ENCODE results near the gene XRCC3.

XRCC3 gene

DNA sequence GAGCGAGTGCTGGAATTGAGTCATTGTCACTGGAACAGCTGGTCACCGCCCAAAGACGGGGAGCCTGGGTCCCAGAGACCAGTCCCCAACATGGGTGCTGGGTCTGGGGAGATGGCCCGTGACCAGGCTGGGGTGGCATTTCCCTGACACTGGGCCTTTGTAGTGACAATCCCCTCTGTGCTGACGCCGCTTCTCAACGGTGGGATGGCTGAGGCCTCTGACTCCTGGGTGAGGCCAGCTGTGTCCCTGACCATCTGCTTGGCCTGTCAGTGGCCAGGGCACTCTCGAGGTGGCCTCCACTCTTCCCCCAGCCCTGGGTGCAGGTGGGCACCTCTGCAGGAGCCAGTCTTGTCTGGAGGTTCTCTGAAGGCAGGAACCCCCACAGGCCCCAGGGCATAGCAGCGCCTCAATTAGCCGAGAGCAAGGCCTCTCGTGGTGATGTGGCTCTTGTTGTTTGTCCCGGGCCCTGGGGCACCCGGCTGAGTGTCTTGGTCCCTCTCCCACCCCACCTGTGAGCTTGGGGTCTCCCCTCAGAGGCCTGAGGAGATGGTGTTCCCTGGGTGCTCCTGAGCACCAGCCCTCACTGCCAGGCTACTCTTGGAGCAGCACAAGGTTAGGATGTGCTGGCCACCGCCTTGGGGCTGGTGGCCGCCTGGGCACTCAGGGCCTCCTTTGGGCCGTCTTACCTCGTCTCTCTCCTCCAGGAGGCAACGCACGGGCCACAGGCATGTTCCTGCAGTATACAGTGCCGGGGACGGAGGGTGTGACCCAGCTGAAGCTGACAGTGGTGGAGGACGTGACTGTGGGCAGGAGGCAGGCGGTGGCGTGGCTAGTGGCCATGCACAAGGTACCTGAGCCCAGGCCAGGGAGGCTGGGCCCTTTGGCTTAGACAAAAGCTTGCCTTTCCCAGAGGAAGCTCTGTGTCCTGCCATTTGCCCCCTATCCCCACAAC lies 16.9 kb upstream of the XRCC3 start:
- H3K9ac ChIP-seq (ENCODE audit: low read depth, low read length), result no peak overlapping the region
- peaks cover 50% of the 10 kb centered on the region for H3K36me3 ChIP-seq (ENCODE audit: control insufficient read depth, insufficient read depth, low read length)
- no peaks in the 10 kb centered on the region for H3K9me3 ChIP-seq (ENCODE audit: control insufficient read depth, insufficient read depth, low read length)
- H3K4me1 ChIP-seq (ENCODE audit: control insufficient read depth, insufficient read depth, low read length), result no peaks in the 10 kb centered on the region
- H3K27me3 ChIP-seq (ENCODE audit: control insufficient read depth, insufficient read depth, low read length), result no peaks in the 10 kb centered on the region
- no peak overlapping the region for H3K27ac ChIP-seq (ENCODE audit: low read depth, low read length)
- H3K4me3 ChIP-seq (ENCODE audit: low read depth, low read length), result no peak overlapping the region

- H3K27me3 ChIP-seq (ENCODE audit: control insufficient read depth, insufficient read depth, low read length), result no peaks in the 10 kb centered on the region
- no peaks in the 10 kb centered on the region for H3K9me3 ChIP-seq (ENCODE audit: control insufficient read depth, insufficient read depth, low read length)
- H3K36me3 ChIP-seq (ENCODE audit: control insufficient read depth, insufficient read depth, low read length), result peaks cover 50% of the 10 kb centered on the region
- no peak overlapping the region for H3K27ac ChIP-seq (ENCODE audit: low read depth, low read length)
- H3K9ac ChIP-seq (ENCODE audit: low read depth, low read length), result no peak overlapping the region
- H3K4me1 ChIP-seq (ENCODE audit: control insufficient read depth, insufficient read depth, low read length), result no peaks in the 10 kb centered on the region
- no peak overlapping the region for H3K4me3 ChIP-seq (ENCODE audit: low read depth, low read length)
Measured at GRCh38 chr14:103731481-103731880, 16.2 kb upstream of the XRCC3 start.

- no peaks in the 10 kb centered on the region for H3K4me1 ChIP-seq (ENCODE audit: control insufficient read depth, insufficient read depth, low read length)
- H3K9ac ChIP-seq (ENCODE audit: low read depth, low read length), result no peak overlapping the region
- no peaks in the 10 kb centered on the region for H3K9me3 ChIP-seq (ENCODE audit: control insufficient read depth, insufficient read depth, low read length)
- no peaks in the 10 kb centered on the region for H3K27me3 ChIP-seq (ENCODE audit: control insufficient read depth, insufficient read depth, low read length)
- H3K27ac ChIP-seq (ENCODE audit: low read depth, low read length), result no peak overlapping the region
- H3K4me3 ChIP-seq (ENCODE audit: low read depth, low read length), result no peak overlapping the region
- peaks cover 57% of the 10 kb centered on the region for H3K36me3 ChIP-seq (ENCODE audit: control insufficient read depth, insufficient read depth, low read length)
Measured at GRCh38 chr14:103730490-103731035, 15.3 kb upstream of the XRCC3 start.

- Histone ChIP-seq H3K9me3 (ENCODE audit: control insufficient read depth, insufficient read depth, low read length) (no peaks in the 10 kb centered on the region), H3K4me1 (ENCODE audit: control insufficient read depth, insufficient read depth, low read length) (no peaks in the 10 kb centered on the region), H3K27ac (ENCODE audit: low read depth, low read length) (no peak overlapping the region), H3K4me3 (ENCODE audit: low read depth, low read length) (no peak overlapping the region), H3K9ac (ENCODE audit: low read depth, low read length) (no peak overlapping the region), H3K36me3 (ENCODE audit: control insufficient read depth, insufficient read depth, low read length) (peaks cover 57% of the 10 kb centered on the region), H3K27me3 (ENCODE audit: control insufficient read depth, insufficient read depth, low read length) (no peaks in the 10 kb centered on the region)
Measured at GRCh38 chr14:103729496-103730448, 14.5 kb upstream of the XRCC3 start.

- Histone ChIP-seq H3K4me3 (ENCODE audit: low read depth, low read length) (no peak overlapping the region), H3K36me3 (ENCODE audit: control insufficient read depth, insufficient read depth, low read length) (peaks cover 50% of the 10 kb centered on the region), H3K4me1 (ENCODE audit: control insufficient read depth, insufficient read depth, low read length) (no peaks in the 10 kb centered on the region), H3K9me3 (ENCODE audit: control insufficient read depth, insufficient read depth, low read length) (no peaks in the 10 kb centered on the region), H3K27me3 (ENCODE audit: control insufficient read depth, insufficient read depth, low read length) (no peaks in the 10 kb centered on the region), H3K9ac (ENCODE audit: low read depth, low read length) (no peak overlapping the region), H3K27ac (ENCODE audit: low read depth, low read length) (no peak overlapping the region)
Measured at GRCh38 chr14:103728721-103729120, 13.5 kb upstream of the XRCC3 start.

DNA sequence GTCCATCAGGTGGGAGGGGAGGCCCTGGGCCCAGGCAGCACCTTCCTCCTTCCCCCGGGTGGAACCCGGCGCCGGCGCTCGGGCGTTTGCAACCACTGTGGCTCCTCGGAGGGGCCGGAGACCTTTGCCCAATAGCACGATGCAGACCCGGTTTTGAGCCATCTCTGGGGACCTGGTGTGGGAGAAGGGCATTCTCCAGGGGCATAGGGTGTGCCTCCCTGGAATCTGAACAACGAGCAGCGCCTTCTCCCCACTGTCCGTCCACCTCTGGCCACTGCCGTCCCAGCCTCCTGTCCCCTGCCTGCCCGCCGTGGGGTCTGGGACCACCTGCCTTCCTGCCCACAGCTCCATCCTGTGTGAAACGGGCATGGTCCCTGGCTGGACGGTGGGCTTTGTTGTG lies 12.9 kb upstream of the XRCC3 start:
- Histone ChIP-seq H3K4me1 (ENCODE audit: control insufficient read depth, insufficient read depth, low read length) (no peaks in the 10 kb centered on the region), H3K9me3 (ENCODE audit: control insufficient read depth, insufficient read depth, low read length) (no peaks in the 10 kb centered on the region), H3K4me3 (ENCODE audit: low read depth, low read length) (no peak overlapping the region), H3K27me3 (ENCODE audit: control insufficient read depth, insufficient read depth, low read length) (no peaks in the 10 kb centered on the region), H3K36me3 (ENCODE audit: control insufficient read depth, insufficient read depth, low read length) (peaks cover 44% of the 10 kb centered on the region), H3K27ac (ENCODE audit: low read depth, low read length) (no peak overlapping the region), H3K9ac (ENCODE audit: low read depth, low read length) (no peak overlapping the region)

GRCh38 chr14:103727313-103727980 lies 12.2 kb upstream of the XRCC3 start:
- H3K27ac ChIP-seq (ENCODE audit: low read depth, low read length), result no peak overlapping the region
- H3K9ac ChIP-seq (ENCODE audit: low read depth, low read length), result no peak overlapping the region
- no peaks in the 10 kb centered on the region for H3K9me3 ChIP-seq (ENCODE audit: control insufficient read depth, insufficient read depth, low read length)
- peaks cover 38% of the 10 kb centered on the region for H3K36me3 ChIP-seq (ENCODE audit: control insufficient read depth, insufficient read depth, low read length)
- no peaks in the 10 kb centered on the region for H3K27me3 ChIP-seq (ENCODE audit: control insufficient read depth, insufficient read depth, low read length)
- no peak overlapping the region for H3K4me3 ChIP-seq (ENCODE audit: low read depth, low read length)
- H3K4me1 ChIP-seq (ENCODE audit: control insufficient read depth, insufficient read depth, low read length), result no peaks in the 10 kb centered on the region

DNA sequence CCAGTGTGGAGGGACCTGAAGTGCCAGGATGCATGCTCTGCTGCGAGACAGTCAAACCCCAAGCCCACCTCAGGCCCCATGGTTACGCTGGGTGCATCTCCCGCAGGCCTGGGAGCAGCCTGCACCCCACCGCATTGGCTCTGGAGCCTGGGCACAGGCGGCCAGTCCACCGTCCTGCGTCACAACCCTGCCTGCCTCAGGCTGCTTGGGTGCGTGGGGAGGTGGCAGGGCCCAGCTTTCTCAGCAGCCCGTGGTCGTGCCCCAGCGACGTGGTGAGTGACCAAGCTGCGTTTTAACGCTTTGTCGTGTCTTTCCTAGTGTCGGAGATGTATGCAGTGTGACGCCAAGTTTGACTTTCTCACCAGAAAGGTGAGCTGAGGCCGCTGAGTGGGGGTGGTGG lies 11.2 kb upstream of the XRCC3 start:
- no peaks in the 10 kb centered on the region for H3K9me3 ChIP-seq (ENCODE audit: control insufficient read depth, insufficient read depth, low read length)
- no peaks in the 10 kb centered on the region for H3K27me3 ChIP-seq (ENCODE audit: control insufficient read depth, insufficient read depth, low read length)

DNA sequence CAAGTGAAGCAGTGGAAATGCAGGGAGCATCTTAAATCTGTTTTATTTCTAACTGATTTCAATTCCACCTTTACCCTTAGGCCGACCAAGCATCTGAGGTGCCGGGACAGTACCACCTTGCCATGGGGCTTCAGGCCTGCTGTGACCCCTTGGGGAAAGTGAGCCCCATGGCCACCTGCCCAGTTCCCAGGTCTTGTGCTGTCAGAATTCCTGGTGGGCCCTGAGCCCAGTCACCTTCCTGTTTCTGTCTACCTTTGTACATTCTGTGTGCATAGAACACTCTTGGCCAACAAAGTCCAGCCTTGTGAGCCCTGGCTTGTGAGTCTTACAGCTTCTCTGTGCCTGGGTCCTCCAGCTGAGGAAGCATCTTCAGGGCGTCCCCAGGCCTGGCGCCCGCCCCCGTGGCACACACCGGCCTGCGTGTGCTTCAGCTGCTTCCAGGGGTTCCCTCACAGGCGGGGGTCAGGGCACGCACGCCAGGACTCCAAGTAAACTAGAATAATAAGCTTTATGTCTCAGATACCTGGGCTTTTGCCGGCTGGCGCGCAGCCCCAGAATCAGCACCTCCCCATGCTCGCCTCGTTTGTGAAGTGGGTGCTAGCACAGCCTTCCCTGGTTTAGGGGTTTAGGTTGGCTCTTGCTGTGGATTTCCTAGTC lies 10.6 kb upstream of the XRCC3 start:
- H3K36me3 ChIP-seq (ENCODE audit: control insufficient read depth, insufficient read depth, low read length), result peaks cover 31% of the 10 kb centered on the region
- no peak overlapping the region for H3K9ac ChIP-seq (ENCODE audit: low read depth, low read length)
- no peaks in the 10 kb centered on the region for H3K9me3 ChIP-seq (ENCODE audit: control insufficient read depth, insufficient read depth, low read length)
- no peak overlapping the region for H3K27ac ChIP-seq (ENCODE audit: low read depth, low read length)
- H3K27me3 ChIP-seq (ENCODE audit: control insufficient read depth, insufficient read depth, low read length), result no peaks in the 10 kb centered on the region
- no peaks in the 10 kb centered on the region for H3K4me1 ChIP-seq (ENCODE audit: control insufficient read depth, insufficient read depth, low read length)
- H3K4me3 ChIP-seq (ENCODE audit: low read depth, low read length), result no peak overlapping the region

More for the DNA sequence above, 11.2 kb upstream of the XRCC3 start:
- Histone ChIP-seq H3K9ac (ENCODE audit: low read depth, low read length) (no peak overlapping the region), H3K4me1 (ENCODE audit: control insufficient read depth, insufficient read depth, low read length) (no peaks in the 10 kb centered on the region), H3K27ac (ENCODE audit: low read depth, low read length) (no peak overlapping the region), H3K4me3 (ENCODE audit: low read depth, low read length) (no peak overlapping the region), H3K36me3 (ENCODE audit: control insufficient read depth, insufficient read depth, low read length) (peaks cover 31% of the 10 kb centered on the region)

GRCh38 chr14:103725001-103725682 lies 9.9 kb upstream of the XRCC3 start:
- no peak overlapping the region for H3K9ac ChIP-seq (ENCODE audit: low read depth, low read length)
- H3K4me3 ChIP-seq (ENCODE audit: low read depth, low read length), result no peak overlapping the region
- H3K9me3 ChIP-seq (ENCODE audit: control insufficient read depth, insufficient read depth, low read length), result no peaks in the 10 kb centered on the region
- H3K27ac ChIP-seq (ENCODE audit: low read depth, low read length), result no peak overlapping the region
- H3K4me1 ChIP-seq (ENCODE audit: control insufficient read depth, insufficient read depth, low read length), result no peaks in the 10 kb centered on the region
- H3K27me3 ChIP-seq (ENCODE audit: control insufficient read depth, insufficient read depth, low read length), result no peaks in the 10 kb centered on the region
- H3K36me3 ChIP-seq (ENCODE audit: control insufficient read depth, insufficient read depth, low read length), result peaks cover 25% of the 10 kb centered on the region
